B cell (primary cell): ENCODE results near the gene KLF5. TPM values are rescaled to one million over a fixed set of nuclear protein-coding genes. Genes with fewer than 3 reads are reported as not detected.

Experiments
- ATAC-seq: fragments of 200-7000 bp; cut with Tn5 transposase; one replicate; pipeline ENCODE4 v1.10.0; 2021; ENCODE audit warnings: low read depth, mild to moderate bottlenecking, moderate number of reproducible peaks, moderate library complexity
- CTCF ChIA-PET: fragments of 350-600 bp; sonication (Branson Sonifier 250); formaldehyde crosslinking; loops from one replicate; lab custom pipeline; 2021; ENCODE audit warnings: antibody characterized with exemption, inconsistent platforms; lab: Charles Lee
- POLR2A ChIA-PET: fragments of 350-600 bp; sonication (Branson Sonifier 250); formaldehyde crosslinking; loops from one replicate; lab custom pipeline; 2021; ENCODE audit warnings: antibody characterized with exemption; lab: Charles Lee
- DNase-seq: peaks from one replicate; pipeline ENCODE4 v3.0.0; 2013
- H2AFZ ChIP-seq: 2 replicates; pipeline ENCODE4 v1.6.1; 2012; ENCODE audit warnings: mild to moderate bottlenecking, low read depth, low read length; ENCODE audit not compliant: insufficient read depth, poor library complexity, severe bottlenecking
- H3K27ac ChIP-seq, 2 donors: 1 replicate in 1 of 2; 2 replicates in 1 of 2; pipeline ENCODE4 v1.5.1; 2012 to 2013; ENCODE audit warnings: low read length in 2 of 2, mild to moderate bottlenecking in 2 of 2, moderate library complexity in 1 of 2
- H3K27me3 ChIP-seq, 4 experiments: fragments of 200-600 bp in 1 of 4; sonication (generic) in 1 of 4; replicated peaks in 1 of 4; 1 replicate in 2 of 4; 2 replicates in 2 of 4; pipeline versions ENCODE4 v1.6.1 to v1.7.0; 2013 to 2016; ENCODE audit warnings: low read length in 3 of 4, mild to moderate bottlenecking in 2 of 4, mixed read lengths in 1 of 4, moderate library complexity in 1 of 4; ENCODE audit not compliant: insufficient read depth in 4 of 4, control insufficient read depth in 3 of 4; ENCODE audit errors: control extremely low read depth in 1 of 4
- H3K36me3 ChIP-seq, 2 experiments: replicated peaks in 1 of 2; 1 replicate in 1 of 2; 2 replicates in 1 of 2; pipeline versions ENCODE4 v1.6.1 to v1.7.1; 2013; ENCODE audit warnings: low read length in 1 of 2; ENCODE audit not compliant: insufficient read depth in 2 of 2, control insufficient read depth in 1 of 2; ENCODE audit errors: control extremely low read depth in 1 of 2, extremely low read depth in 1 of 2
- H3K4me1 ChIP-seq, 2 donors: fragments of 200-600 bp in 1 of 2; sonication (generic) in 1 of 2; 1 replicate in 1 of 2; 2 replicates in 1 of 2; pipeline versions ENCODE4 v1.5.1 to v1.6.1; 2013 to 2017; ENCODE audit warnings: low read length in 2 of 2; ENCODE audit not compliant: control insufficient read depth in 2 of 2, insufficient read depth in 2 of 2
- H3K4me2 ChIP-seq: replicated peaks from 2 replicates; pipeline ENCODE3; 2012; ENCODE audit warnings: mild to moderate bottlenecking, low read depth, low read length; ENCODE audit not compliant: poor library complexity, severe bottlenecking
- H3K4me3 ChIP-seq, 5 experiments: fragments of 200-600 bp in 1 of 5; sonication (generic) in 1 of 5; 1 replicate in 3 of 5; 2 replicates in 2 of 5; pipeline versions ENCODE4 v1.5.1 to v1.7.0; 2011 to 2016; ENCODE audit warnings: low read length in 4 of 5, mild to moderate bottlenecking in 4 of 5, low read depth in 2 of 5, control low read depth in 1 of 5, moderate library complexity in 1 of 5; ENCODE audit not compliant: insufficient read depth in 1 of 5; ENCODE audit errors: control extremely low read depth in 1 of 5, extremely low read depth in 1 of 5
- H3K79me2 ChIP-seq: fragments of 200-600 bp; sonication (generic); one replicate; pipeline ENCODE4 v1.6.0; 2016; ENCODE audit warnings: low read length; ENCODE audit not compliant: control insufficient read depth, insufficient read depth
- H3K9ac ChIP-seq: fragments of 200-600 bp; sonication (generic); 2 replicates; pipeline ENCODE4 v1.6.1; 2017; ENCODE audit warnings: mild to moderate bottlenecking, low read length, moderate library complexity
- H3K9me3 ChIP-seq, 3 donors: one replicate each; pipeline versions ENCODE4 v1.6.1 to v1.7.1; 2013; ENCODE audit warnings: low read length in 2 of 3; ENCODE audit not compliant: control insufficient read depth in 2 of 3, insufficient read depth in 1 of 3; ENCODE audit errors: control extremely low read depth in 1 of 3
- H4K20me1 ChIP-seq: 2 replicates; pipeline ENCODE4 v1.6.0; 2012; ENCODE audit warnings: mild to moderate bottlenecking, low read length; ENCODE audit not compliant: insufficient read depth, control insufficient read depth, poor library complexity, severe bottlenecking
- H3K27ac Mint-ChIP-seq: one replicate; pipeline ENCODE4 v1.8.0; 2021; ENCODE audit warnings: mixed read lengths
- H3K27me3 Mint-ChIP-seq: one replicate; pipeline ENCODE4 v1.8.0; 2021; ENCODE audit warnings: mixed read lengths
- H3K4me1 Mint-ChIP-seq: one replicate; pipeline ENCODE4 v1.8.0; 2021; ENCODE audit warnings: mixed read lengths
- H3K4me3 Mint-ChIP-seq: one replicate; pipeline ENCODE4 v1.8.0; 2021; ENCODE audit warnings: mixed read lengths
- H3K9me3 Mint-ChIP-seq: one replicate; pipeline ENCODE4 v1.8.0; 2022; ENCODE audit warnings: mixed read lengths; ENCODE audit not compliant: insufficient read depth
- EZH2 ChIP-seq: IDR thresholded peaks from 2 replicates; pipeline ENCODE4 v1.6.1; 2012; ENCODE audit warnings: borderline replicate concordance, low read depth, mild to moderate bottlenecking, moderate library complexity, low read length; ENCODE audit not compliant: insufficient read depth, poor library complexity, severe bottlenecking
- WGBS: methylation state at CpG from one replicate; pipeline ENCODE4 v1.1.5; 2013; ENCODE audit warnings: missing lambda C conversion rate; ENCODE audit not compliant: insufficient coverage; 5-methylcytosine and 5-hydroxymethylcytosine counted together
- intact Hi-C: fragments of 100-400 bp; cut with micrococcal nuclease; formaldehyde crosslinking; loops from one replicate; pipeline ENCODE4 v1.10.0; 2022
- polyA plus RNA-seq: library from polyadenylated mRNA; depleted of rRNA; stranded (reverse); fragments of >200 nt; gene quantifications from 2 replicates; pipeline ENCODE4 v1.2.3, GENCODE V29; 2012
- total RNA-seq, 2 donors: library from RNA; stranded (reverse); fragments of 120-200 nt in 1 of 2; gene quantifications; 1 replicate in 1 of 2; 2 replicates in 1 of 2; pipeline versions ENCODE4 v1.2.3 to v1.2.4, GENCODE V29; 2013 to 2022
- TF ChIP-seq, protein P1 (sequence below): fragments of 200-600 bp; IDR thresholded peaks from one replicate; pipeline ENCODE4 v1.8.0; 2022; ENCODE audit warnings: antibody characterized with exemption, mild to moderate bottlenecking

KLF5 gene
- total and polyA plus RNA-seq, 2 donors (not counting 1 experiment from before 2014, with no cell fraction given), result 0.94 to 1.5 TPM

DNA sequence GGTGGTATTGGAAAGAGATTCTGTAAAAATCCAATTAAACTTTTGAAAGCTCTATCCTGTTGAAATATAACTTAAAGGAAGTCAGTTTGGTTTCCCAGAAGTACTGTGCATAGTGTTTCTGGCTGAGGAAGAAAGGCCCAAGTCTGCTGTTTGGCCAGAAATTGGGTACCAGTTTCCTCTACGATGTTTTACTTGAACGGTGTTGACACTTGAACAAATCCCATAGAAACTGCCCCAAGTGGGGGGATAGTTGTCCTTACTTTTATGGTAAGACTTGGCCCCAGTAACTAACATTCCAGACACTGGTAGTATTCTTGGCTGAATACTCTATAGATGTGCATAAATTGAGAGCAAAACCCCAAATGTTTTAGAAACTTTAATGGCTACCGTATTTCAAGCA, 14.2 kb downstream of the KLF5 start:
- no peak overlapping the region for H3K9ac ChIP-seq
- TF ChIP-seq EZH2, result no peak
- TF ChIP-seq, protein P1, sequence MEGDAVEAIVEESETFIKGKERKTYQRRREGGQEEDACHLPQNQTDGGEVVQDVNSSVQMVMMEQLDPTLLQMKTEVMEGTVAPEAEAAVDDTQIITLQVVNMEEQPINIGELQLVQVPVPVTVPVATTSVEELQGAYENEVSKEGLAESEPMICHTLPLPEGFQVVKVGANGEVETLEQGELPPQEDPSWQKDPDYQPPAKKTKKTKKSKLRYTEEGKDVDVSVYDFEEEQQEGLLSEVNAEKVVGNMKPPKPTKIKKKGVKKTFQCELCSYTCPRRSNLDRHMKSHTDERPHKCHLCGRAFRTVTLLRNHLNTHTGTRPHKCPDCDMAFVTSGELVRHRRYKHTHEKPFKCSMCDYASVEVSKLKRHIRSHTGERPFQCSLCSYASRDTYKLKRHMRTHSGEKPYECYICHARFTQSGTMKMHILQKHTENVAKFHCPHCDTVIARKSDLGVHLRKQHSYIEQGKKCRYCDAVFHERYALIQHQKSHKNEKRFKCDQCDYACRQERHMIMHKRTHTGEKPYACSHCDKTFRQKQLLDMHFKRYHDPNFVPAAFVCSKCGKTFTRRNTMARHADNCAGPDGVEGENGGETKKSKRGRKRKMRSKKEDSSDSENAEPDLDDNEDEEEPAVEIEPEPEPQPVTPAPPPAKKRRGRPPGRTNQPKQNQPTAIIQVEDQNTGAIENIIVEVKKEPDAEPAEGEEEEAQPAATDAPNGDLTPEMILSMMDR, result no peak
- Mint-ChIP-seq H3K4me1 (no peaks in the 10 kb centered on the region), H3K9me3 (no peaks in the 10 kb centered on the region), H3K27me3 (peaks cover 4% of the 10 kb centered on the region), H3K27ac (no peak overlapping the region), H3K4me3 (no peak overlapping the region)
- H3K4me2 ChIP-seq, result no peak overlapping the region
- no CpG with 5 or more reads among the region's 3 CpGs for WGBS
- no peak for ATAC-seq
- H2AFZ ChIP-seq, result no peak overlapping the region
- H3K36me3 ChIP-seq, result no peaks in the 10 kb centered on the region
- H3K4me3 ChIP-seq, result no peak overlapping the region
- no peak for DNase-seq
- CTCF ChIA-PET, result interaction anchor here (1.5 kb wide), 1 partner anchor 16 kb away, joined by 4 read pairs; no protein-coding TSS in a partner anchor
- POLR2A ChIA-PET, result no interaction called here
- no peak overlapping the region for H3K27ac ChIP-seq
- H3K9me3 ChIP-seq, result no peaks in the 10 kb centered on the region
- H3K4me1 ChIP-seq, result no peaks in the 10 kb centered on the region
- H3K27me3 ChIP-seq, result no peaks in the 10 kb centered on the region
- intact Hi-C loops, result no loop called here
- H4K20me1 ChIP-seq, result no peaks in the 10 kb centered on the region
- no peaks in the 10 kb centered on the region for H3K79me2 ChIP-seq

DNA sequence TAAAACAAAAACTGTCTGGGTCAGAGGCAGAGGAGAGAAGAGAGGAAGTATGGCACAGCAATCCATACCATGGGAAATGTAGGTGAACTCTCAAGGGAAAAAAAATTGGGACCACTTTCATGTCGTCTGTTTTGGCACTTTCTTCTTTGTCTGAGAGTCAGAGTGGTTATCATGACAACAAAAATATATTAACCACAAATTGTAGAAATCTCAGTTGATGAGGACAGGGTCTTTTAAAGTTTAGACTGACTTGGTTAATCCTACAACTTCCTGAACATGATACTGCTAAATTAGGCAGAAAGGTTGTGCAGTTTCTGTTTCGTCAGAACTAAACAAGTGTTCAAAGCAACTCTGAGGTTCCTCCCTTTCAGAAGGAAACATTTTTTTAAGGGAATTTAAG, 15.2 kb downstream of the KLF5 start:
- H4K20me1 ChIP-seq, result no peaks in the 10 kb centered on the region
- ChIA-PET POLR2A (no interaction called here), CTCF (no interaction called here)
- ATAC-seq, result no peak
- WGBS, result no CpG with 5 or more reads among the region's 2 CpGs
- TF ChIP-seq EZH2, result no peak
- TF ChIP-seq, protein P1, result no peak
- no peaks in the 10 kb centered on the region for H3K9me3 ChIP-seq
- H3K4me2 ChIP-seq, result no peak overlapping the region
- H3K4me3 ChIP-seq, result no peak overlapping the region
- intact Hi-C loops, result no loop called here
- H3K79me2 ChIP-seq, result no peaks in the 10 kb centered on the region
- Mint-ChIP-seq H3K9me3 (no peaks in the 10 kb centered on the region), H3K27ac (no peak overlapping the region), H3K4me3 (no peak overlapping the region), H3K4me1 (no peaks in the 10 kb centered on the region), H3K27me3 (peaks cover 4% of the 10 kb centered on the region)
- no peak for DNase-seq
- no peak overlapping the region for H3K9ac ChIP-seq
- no peak overlapping the region for H3K27ac ChIP-seq
- no peaks in the 10 kb centered on the region for H3K27me3 ChIP-seq
- no peaks in the 10 kb centered on the region for H3K4me1 ChIP-seq
- H3K36me3 ChIP-seq, result no peaks in the 10 kb centered on the region
- H2AFZ ChIP-seq, result no peak overlapping the region
